Measurements from ENCODE around the gene SELENOS. TPM values are rescaled to one million over a fixed set of nuclear protein-coding genes. Genes with fewer than 3 reads are reported as not detected.
A peak's percentile ranks its signal among the peaks of the same experiment; 100 is the strongest.

SELENOS gene
- polyA plus RNA-seq, 2 of the 4 experiments (the other 2 are of a cell fraction), result 97.9 to 184 TPM

GRCh38 chr15:101280007-101280406, 2.7 kb upstream of the SELENOS start (continued):
- no peak for TF ChIP-seq TFCP2L1 (CRISPR knock-in tag; IDR thresholded peaks at IDR 0.05)
- TF ChIP-seq HOXB5 (CRISPR knock-in tag; IDR thresholded peaks at IDR 0.05), result no peak
- no peak for TF ChIP-seq HEYL (CRISPR knock-in tag; IDR thresholded peaks at IDR 0.05)

GRCh38 chr15:101277943-101278564, 769 bp upstream of the SELENOS start:
- ATAC-seq (peak in 1 of 2 experiments; percentile 0; a peak in 1 of 6 replicates), DNase-seq (ENCODE audit: low read depth in 1 of 2, low spot score in 1 of 2) (no peak), FAIRE-seq (no peak)
- ChIA-PET CTCF (interaction anchor here (0.9 to 2.5 kb wide), 4 partner anchors 8 to 364 kb away, joined by 3 to 29 read pairs (median 6); no protein-coding TSS in a partner anchor), POLR2A (interaction anchor here (1.0 kb wide), 1 partner anchor 11 kb away, joined by 3 read pairs; no protein-coding TSS in a partner anchor)
- TF ChIP-seq MAZ (IDR thresholded peaks at IDR 0.05; ENCODE audit: borderline replicate concordance, low read depth, low read length) (no peak), KDM5A (IDR thresholded peaks at IDR 0.05) (no peak), ZNF302 (CRISPR knock-in tag; IDR thresholded peaks at IDR 0.05) (no peak), FOXS1 (CRISPR knock-in tag; IDR thresholded peaks at IDR 0.05) (no peak), ESRRA (IDR thresholded peaks at IDR 0.05; ENCODE audit: borderline replicate concordance, low read length) (no peak), KDM1A (IDR thresholded peaks at IDR 0.05; ENCODE audit: low read depth) (no peak), HEYL (CRISPR knock-in tag; IDR thresholded peaks at IDR 0.05) (no peak), RARB (CRISPR knock-in tag; IDR thresholded peaks at IDR 0.05) (no peak), RNF2 (IDR thresholded peaks at IDR 0.05; ENCODE audit: borderline replicate concordance, low read depth) (no peak), TP53 (CRISPR knock-in tag; IDR thresholded peaks at IDR 0.05) (no peak), MAFK (IDR thresholded peaks at IDR 0.05; ENCODE audit: partially characterized antibody) (no peak), NFE2L2 (conservative IDR thresholded peaks at IDR 0.05; ENCODE audit: low read length) (no peak), SMC3 (IDR thresholded peaks at IDR 0.05) (no peak), CHD2 (IDR thresholded peaks at IDR 0.05; ENCODE audit: low read length, partially characterized antibody) (no peak), HOXB5 (CRISPR knock-in tag; IDR thresholded peaks at IDR 0.05) (no peak)
- Histone ChIP-seq H3K27ac (peak overlapping the region; percentile 66 to 91), H3K4me2 (peak overlapping the region; percentile 78), H3K4me1 (peaks cover 13% of the 10 kb centered on the region), H3K9me3 (no peaks in the 10 kb centered on the region), H3K4me3 (peak overlapping the region; percentile 77)
- WGBS (ENCODE audit: missing lambda C conversion rate), result 89% methylated on average over 12 of the region's 12 CpGs

- Histone ChIP-seq H3K9me3 (no peaks in the 10 kb centered on the region), H3K27ac (peak overlapping the region; percentile 84 to 91), H3K4me2 (peak overlapping the region; percentile 71), H3K4me3 (peak overlapping the region; percentile 77), H3K4me1 (peaks cover 13% of the 10 kb centered on the region)
- 18% methylated on average over 14 of the region's 14 CpGs for WGBS (ENCODE audit: missing lambda C conversion rate)
- FAIRE-seq (no peak), ATAC-seq (peak; percentile 54 to 77), DNase-seq (ENCODE audit: low read depth in 1 of 2, low spot score in 1 of 2) (peak in 1 of 2 experiments; percentile 52)
- no peak for TF ChIP-seq FOSL2 (IDR thresholded peaks at IDR 0.05)
- no peak for TF ChIP-seq FOSL2 (CRISPR knock-in tag; IDR thresholded peaks at IDR 0.05)
- no peak for TF ChIP-seq KDM1A (IDR thresholded peaks at IDR 0.05; ENCODE audit: low read depth)
- no peak for TF ChIP-seq HOXB13 (CRISPR knock-in tag; IDR thresholded peaks at IDR 0.05; ENCODE audit: low read depth)
- peak; percentile 29; the same call in 2 of the 3 replicates for TF ChIP-seq CTCF (IDR thresholded peaks at IDR 0.05)
- TF ChIP-seq MAZ (IDR thresholded peaks at IDR 0.05; ENCODE audit: borderline replicate concordance, low read depth, low read length), result no peak
- no peak for TF ChIP-seq JUN (IDR thresholded peaks at IDR 0.05)
- no peak for TF ChIP-seq BHLHE40 (IDR thresholded peaks at IDR 0.05; ENCODE audit: low read depth, low read length)
- TF ChIP-seq BCL3 (IDR thresholded peaks at IDR 0.05), result no peak
- ChIA-PET POLR2A (interaction anchor here (1.2 kb wide), 1 partner anchor 18 kb away, joined by 4 read pairs; the partner anchor contains the start of gene SNRPA1), CTCF (interaction anchor here (0.7 to 2.0 kb wide), 6 partner anchors 9 to 262 kb away, joined by 3 to 6 read pairs (median 4); partner anchors contain the start of gene SNRPA1)
Measured at GRCh38 chr15:101276501-101277037, 716 bp downstream of the SELENOS start.
